GM12878 (cell line): ENCODE results near the gene ADCK1. TPM values are rescaled to one million over a fixed set of nuclear protein-coding genes. Genes with fewer than 3 reads are reported as not detected.
A peak's percentile ranks its signal among the peaks of the same experiment; 100 is the strongest.

Source experiments
- BMI1 ChIP-seq: fragments of 450-650 bp; IDR thresholded peaks from 2 replicates; pipeline ENCODE4 v1.6.1; 2016; ENCODE audit warnings: mild to moderate bottlenecking, moderate library complexity, borderline replicate concordance
- CEBPB ChIP-seq, 2 experiments: fragments of 150-350 bp in 1 of 2; IDR thresholded peaks; 2 replicates each; pipeline ENCODE4 v1.6.1; 2012 to 2014; ENCODE audit warnings: low read depth in 2 of 2, low read length in 2 of 2, borderline replicate concordance in 1 of 2, inconsistent platforms in 1 of 2
- E2F8 ChIP-seq: fragments of 450-650 bp; IDR thresholded peaks from 2 replicates; pipeline ENCODE4 v1.6.1; 2018; ENCODE audit warnings: mild to moderate bottlenecking, low read depth, moderate library complexity; ENCODE audit not compliant: partially characterized antibody
- MXI1 ChIP-seq: fragments of 150-350 bp; IDR thresholded peaks from 2 replicates; pipeline ENCODE4 v1.6.1; 2011; ENCODE audit warnings: low read depth, mild to moderate bottlenecking, inconsistent platforms, low read length, improper control_type of control experiment
- NFXL1 ChIP-seq: fragments of 450-650 bp; IDR thresholded peaks from 2 replicates; pipeline ENCODE4 v1.6.1; 2017; ENCODE audit warnings: antibody characterized with exemption, mild to moderate bottlenecking, borderline replicate concordance
- NFYA ChIP-seq: IDR thresholded peaks from 2 replicates; pipeline ENCODE4 v1.6.1; 2011; ENCODE audit warnings: low read depth, mild to moderate bottlenecking, low read length, improper control_type of control experiment, borderline replicate concordance
- NR2C1 ChIP-seq: fragments of 450-650 bp; IDR thresholded peaks from 2 replicates; pipeline ENCODE4 v1.6.1; 2017; ENCODE audit warnings: antibody characterized with exemption, mild to moderate bottlenecking, moderate library complexity
- NR2C2 ChIP-seq: IDR thresholded peaks from 2 replicates; pipeline ENCODE4 v1.6.1; 2011; ENCODE audit warnings: borderline replicate concordance, low read depth; ENCODE audit not compliant: control insufficient read depth, insufficient read length
- NR2F1 ChIP-seq: fragments of 450-650 bp; conservative IDR thresholded peaks from 2 replicates; pipeline ENCODE4 v1.6.1; 2017; ENCODE audit warnings: mild to moderate bottlenecking
- PAX5 ChIP-seq: IDR thresholded peaks from 2 replicates; pipeline ENCODE4 v1.6.1; 2011; ENCODE audit warnings: low read depth, low read length, borderline replicate concordance
- PKNOX1 ChIP-seq: fragments of 450-650 bp; IDR thresholded peaks from 2 replicates; pipeline ENCODE4 v1.6.1; 2016; ENCODE audit warnings: mild to moderate bottlenecking
- POLR2A ChIP-seq: IDR thresholded peaks from 2 replicates; pipeline ENCODE4 v1.6.1; 2011; ENCODE audit warnings: low read depth, mild to moderate bottlenecking, low read length
- PRDM15 ChIP-seq: fragments of 450-650 bp; formaldehyde crosslinking; IDR thresholded peaks from 2 replicates; pipeline ENCODE4 v1.4.0; 2020; ENCODE audit warnings: mild to moderate bottlenecking, moderate library complexity
- SREBF1 ChIP-seq: IDR thresholded peaks from 2 replicates; pipeline ENCODE4 v1.6.1; 2012; ENCODE audit warnings: mild to moderate bottlenecking, low read length
- SREBF2 ChIP-seq: IDR thresholded peaks from 2 replicates; pipeline ENCODE4 v1.6.1; 2012; ENCODE audit warnings: mild to moderate bottlenecking, low read length
- TAF1 ChIP-seq: IDR thresholded peaks from 2 replicates; pipeline ENCODE4 v1.6.1; 2011; ENCODE audit warnings: mild to moderate bottlenecking, low read depth, low read length, borderline replicate concordance
- TCF3 ChIP-seq: IDR thresholded peaks from 2 replicates; pipeline ENCODE4 v1.6.1; 2012; ENCODE audit warnings: low read depth, mild to moderate bottlenecking, low read length, borderline replicate concordance; ENCODE audit not compliant: insufficient read depth
- ZZZ3 ChIP-seq: IDR thresholded peaks from 2 replicates; pipeline ENCODE4 v1.6.1; 2011; ENCODE audit warnings: low read depth; ENCODE audit not compliant: control insufficient read depth, insufficient read length
- polyA plus RNA-seq, 11 experiments: library from polyadenylated mRNA; depleted of rRNA in 4 of 11; unstranded in 6 of 11; stranded (reverse) in 5 of 11; fragments of >200 nt; fragmentation: Nextera tagmentation in 4 of 11; fragmentation: Illumina TruSeq in 1 of 11; extraction: Ambion mirVana in 4 of 11; extraction: Trizol in 1 of 11; gene quantifications; 1 replicate in 1 of 11; 2 replicates in 10 of 11; pipeline versions ENCODE4 v1.2.1 to v1.2.3, GENCODE V29; 2011 to 2016; ENCODE audit warnings: inconsistent platforms in 2 of 11, missing spikeins in 2 of 11, low read depth in 1 of 11
- total RNA-seq, 4 experiments: library from RNA; depleted of rRNA in 3 of 4; stranded (reverse); fragments of >200 nt in 3 of 4; fragmentation: Illumina TruSeq in 1 of 4; extraction: Trizol in 1 of 4; gene quantifications; 2 replicates each; pipeline versions ENCODE4 v1.2.1 to v1.2.3, GENCODE V29; 2013 to 2021
- TF ChIP-seq, protein P1 (sequence below): IDR thresholded peaks from 2 replicates; pipeline ENCODE4 v1.6.1; 2011; ENCODE audit warnings: low read depth, low read length, improper control_type of control experiment, borderline replicate concordance

ADCK1 gene
- total and polyA plus RNA-seq, 10 of the 15 experiments (the other 5 are each of a cell fraction or from before 2014, with no cell fraction given), result 3.3 to 8.5 (median 5.1) TPM

DNA sequence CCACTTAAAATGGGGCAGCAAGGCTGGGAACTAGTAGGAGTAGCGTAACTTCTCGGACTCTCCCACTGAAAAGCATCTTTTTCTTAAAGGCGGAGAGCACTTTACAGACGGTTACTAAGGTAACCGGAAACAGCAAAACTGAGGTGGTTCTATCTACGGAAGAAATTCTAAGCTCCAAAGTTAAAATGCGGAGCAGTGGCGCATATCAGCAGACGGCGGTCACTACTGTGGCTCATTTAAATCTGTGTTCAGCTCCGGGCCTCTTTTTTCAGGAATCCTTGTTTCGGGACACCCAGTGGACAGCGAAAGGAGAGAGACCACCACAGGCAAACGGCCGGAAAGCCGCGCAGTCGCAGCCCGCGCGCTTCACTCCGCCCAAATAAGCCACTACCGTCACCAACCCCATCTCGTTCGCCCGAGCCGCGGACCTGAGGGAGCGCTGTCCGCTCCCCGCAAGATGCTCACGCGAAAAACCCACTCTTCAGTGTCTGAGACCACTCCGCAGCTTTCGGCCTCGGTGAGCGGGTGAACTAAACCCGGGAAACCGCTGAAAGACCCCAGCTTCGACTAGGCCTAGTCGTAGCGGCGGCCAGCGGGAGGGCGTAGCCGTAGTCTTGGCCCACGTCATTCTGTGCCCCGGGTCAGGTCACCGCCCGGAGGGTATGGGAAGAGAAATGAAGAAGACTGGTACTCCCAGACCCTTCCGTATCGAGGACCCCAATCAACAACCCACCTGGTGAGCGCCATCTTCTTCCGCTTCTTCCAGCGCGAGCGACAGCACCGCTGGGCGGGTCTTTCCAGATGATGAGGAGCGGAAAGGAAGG lies 39.3 kb upstream of the ADCK1 start, which contains the start of gene SNW1 (continued):
- TF ChIP-seq, protein P1, sequence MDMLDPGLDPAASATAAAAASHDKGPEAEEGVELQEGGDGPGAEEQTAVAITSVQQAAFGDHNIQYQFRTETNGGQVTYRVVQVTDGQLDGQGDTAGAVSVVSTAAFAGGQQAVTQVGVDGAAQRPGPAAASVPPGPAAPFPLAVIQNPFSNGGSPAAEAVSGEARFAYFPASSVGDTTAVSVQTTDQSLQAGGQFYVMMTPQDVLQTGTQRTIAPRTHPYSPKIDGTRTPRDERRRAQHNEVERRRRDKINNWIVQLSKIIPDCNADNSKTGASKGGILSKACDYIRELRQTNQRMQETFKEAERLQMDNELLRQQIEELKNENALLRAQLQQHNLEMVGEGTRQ, result no peak
- TF ChIP-seq NFXL1, result no peak
- TF ChIP-seq NR2F1, result no peak
- peak; percentile 53; the same call in 1 of the 2 replicates for TF ChIP-seq TCF3
- peak; percentile 88 for TF ChIP-seq POLR2A
- TF ChIP-seq ZZZ3, result no peak
- TF ChIP-seq CEBPB (IDR thresholded peaks at IDR 0.05; ENCODE audit: borderline replicate concordance in 1 of 2, low read depth in 2 of 2, low read length in 2 of 2), result no peak
- no peak for TF ChIP-seq E2F8
- TF ChIP-seq BMI1, result no peak
- peak; percentile 47; the same call in 1 of the 2 replicates for TF ChIP-seq NR2C1
- no peak for TF ChIP-seq PRDM15
- no peak for TF ChIP-seq SREBF1
- TF ChIP-seq MXI1, result 0 out of 2 replicates have a peak, but pooled peaks have one; percentile 23
- no peak for TF ChIP-seq NFYA
- TF ChIP-seq SREBF2, result no peak
- TF ChIP-seq PKNOX1, result peak; percentile 94
- TF ChIP-seq PAX5, result no peak
- TF ChIP-seq NR2C2, result no peak
- peak; percentile 39; the same call in 1 of the 2 replicates for TF ChIP-seq TAF1
